GM12874 (cell line): Measurements from ENCODE around the gene GALNTL6.

Experiments used
- TF ChIP-seq, protein P1 (sequence below): IDR thresholded peaks from 2 replicates; pipeline ENCODE4 v1.5.1; 2011; ENCODE audit warnings: low read depth, mild to moderate bottlenecking, control low read depth, low read length, moderate library complexity; ENCODE audit not compliant: insufficient read depth

Gene GALNTL6

DNA sequence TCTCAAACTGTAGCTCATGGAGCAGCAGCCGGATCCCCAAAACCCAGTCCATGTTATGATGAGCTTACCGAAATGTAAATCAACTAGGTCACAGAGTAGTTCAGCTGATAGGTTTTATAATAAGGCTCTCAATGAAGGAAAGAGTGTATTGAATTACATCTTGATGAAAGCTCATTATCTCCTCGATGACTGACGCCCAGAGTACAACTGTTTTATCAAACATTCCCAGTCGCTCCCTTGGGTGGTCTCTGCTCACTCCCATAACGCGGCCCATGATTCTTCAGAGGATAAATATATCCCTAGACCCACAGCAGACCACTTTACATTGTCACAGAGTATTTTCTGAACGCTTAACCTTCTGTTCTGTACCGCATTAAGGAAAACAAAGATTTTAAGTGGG lies 903.1 kb downstream of the GALNTL6 start:
- TF ChIP-seq, protein P1, sequence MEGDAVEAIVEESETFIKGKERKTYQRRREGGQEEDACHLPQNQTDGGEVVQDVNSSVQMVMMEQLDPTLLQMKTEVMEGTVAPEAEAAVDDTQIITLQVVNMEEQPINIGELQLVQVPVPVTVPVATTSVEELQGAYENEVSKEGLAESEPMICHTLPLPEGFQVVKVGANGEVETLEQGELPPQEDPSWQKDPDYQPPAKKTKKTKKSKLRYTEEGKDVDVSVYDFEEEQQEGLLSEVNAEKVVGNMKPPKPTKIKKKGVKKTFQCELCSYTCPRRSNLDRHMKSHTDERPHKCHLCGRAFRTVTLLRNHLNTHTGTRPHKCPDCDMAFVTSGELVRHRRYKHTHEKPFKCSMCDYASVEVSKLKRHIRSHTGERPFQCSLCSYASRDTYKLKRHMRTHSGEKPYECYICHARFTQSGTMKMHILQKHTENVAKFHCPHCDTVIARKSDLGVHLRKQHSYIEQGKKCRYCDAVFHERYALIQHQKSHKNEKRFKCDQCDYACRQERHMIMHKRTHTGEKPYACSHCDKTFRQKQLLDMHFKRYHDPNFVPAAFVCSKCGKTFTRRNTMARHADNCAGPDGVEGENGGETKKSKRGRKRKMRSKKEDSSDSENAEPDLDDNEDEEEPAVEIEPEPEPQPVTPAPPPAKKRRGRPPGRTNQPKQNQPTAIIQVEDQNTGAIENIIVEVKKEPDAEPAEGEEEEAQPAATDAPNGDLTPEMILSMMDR: no peak

DNA sequence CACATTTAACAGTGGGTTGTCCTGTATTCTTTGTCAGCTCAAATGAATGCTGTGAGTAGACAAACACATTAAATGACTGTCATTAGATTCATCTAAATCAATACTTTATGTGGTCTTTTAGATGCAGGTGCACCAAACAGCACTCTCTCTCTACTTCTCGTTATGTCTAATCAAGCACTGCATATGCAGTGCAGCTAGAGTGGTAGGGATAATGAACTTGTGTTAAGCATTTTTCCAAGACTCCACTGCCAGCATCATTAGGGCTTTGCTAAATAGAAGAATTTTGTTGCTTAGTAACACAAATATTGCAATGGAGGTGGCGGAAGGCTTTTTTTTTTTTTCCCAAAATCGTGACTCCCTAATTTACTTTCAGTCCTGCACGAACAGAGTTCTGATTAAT lies 908.5 kb downstream of the GALNTL6 start:
- TF ChIP-seq, protein P1: no peak

DNA sequence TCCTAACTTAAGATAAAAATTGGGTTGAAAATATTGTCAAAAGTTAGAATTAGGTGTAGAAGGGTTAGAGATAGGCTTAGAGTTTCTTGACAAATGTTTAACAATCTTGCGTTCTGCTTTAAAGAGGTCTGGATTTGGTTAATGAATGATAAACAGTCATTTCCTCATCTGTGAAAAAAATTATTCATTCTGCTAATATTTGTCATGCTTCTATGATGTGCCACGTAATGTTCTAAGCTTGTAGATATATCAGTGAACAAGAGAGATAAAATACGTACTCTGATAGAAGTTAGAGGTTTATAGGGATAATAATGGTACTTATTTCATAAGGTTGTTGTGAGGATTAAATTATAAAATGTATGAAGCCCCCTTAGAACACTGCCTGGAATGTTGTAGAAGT lies 912.4 kb downstream of the GALNTL6 start:
- TF ChIP-seq, protein P1: no peak

DNA sequence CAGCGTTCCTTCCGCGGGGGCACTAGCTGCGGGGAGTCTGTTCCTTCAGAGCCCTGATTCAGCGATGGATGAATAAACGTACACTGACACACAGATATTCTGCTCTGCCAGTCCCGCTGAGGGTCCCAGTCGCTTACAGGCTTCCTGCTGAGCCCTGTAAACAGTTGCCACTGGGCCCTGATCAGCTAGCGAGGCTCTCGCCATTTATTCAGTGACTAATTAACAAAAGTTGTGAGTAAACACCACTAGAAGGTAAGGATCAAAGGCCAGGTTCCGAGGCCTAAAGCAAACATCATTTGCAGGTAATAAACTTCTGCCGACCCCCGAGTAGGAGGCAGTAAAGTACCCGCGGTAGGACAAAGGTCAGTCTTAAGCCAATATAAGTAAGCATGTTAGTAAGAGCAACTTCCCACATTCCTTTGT lies 912.8 kb downstream of the GALNTL6 start:
- TF ChIP-seq, protein P1: no peak

DNA sequence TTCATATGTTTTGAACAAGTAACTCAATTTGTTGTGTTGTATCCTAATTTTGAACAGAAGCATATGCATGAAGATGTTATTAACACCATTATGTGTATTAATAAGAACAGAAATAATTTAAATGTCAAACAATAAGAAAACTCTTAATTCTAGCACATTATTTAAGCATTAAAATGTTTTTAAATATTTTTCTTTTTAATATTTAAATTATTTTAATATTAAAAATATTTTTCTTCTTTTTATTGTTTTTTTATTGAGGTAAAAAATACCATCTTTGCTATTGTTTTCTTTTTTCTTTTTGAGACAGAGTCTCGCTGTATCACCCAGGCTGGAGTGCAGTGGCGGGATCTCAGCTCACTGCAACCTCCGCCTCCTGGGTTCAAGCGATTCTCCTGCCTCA lies 914.4 kb downstream of the GALNTL6 start:
- TF ChIP-seq, protein P1: no peak

DNA sequence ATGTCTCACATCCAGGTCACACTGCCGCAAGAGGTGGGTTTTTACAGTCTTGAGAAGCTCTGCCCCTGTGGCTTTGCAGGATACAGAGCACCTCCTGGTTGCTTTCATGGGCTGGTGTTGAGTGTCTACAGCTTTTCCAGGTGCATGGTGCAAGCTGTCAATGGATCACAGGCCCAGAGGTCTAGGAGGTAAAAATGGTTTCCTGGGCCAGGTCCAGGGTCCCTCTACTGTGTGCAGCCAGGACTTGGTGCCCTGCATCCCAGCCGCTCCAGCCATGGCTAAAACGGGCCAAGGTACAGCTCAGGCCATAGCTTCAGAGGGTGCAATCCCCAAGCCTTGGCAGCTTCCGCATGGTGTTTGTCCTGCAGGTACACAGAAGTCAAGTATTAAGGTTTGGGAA lies 921.4 kb downstream of the GALNTL6 start:
- TF ChIP-seq, protein P1: no peak

DNA sequence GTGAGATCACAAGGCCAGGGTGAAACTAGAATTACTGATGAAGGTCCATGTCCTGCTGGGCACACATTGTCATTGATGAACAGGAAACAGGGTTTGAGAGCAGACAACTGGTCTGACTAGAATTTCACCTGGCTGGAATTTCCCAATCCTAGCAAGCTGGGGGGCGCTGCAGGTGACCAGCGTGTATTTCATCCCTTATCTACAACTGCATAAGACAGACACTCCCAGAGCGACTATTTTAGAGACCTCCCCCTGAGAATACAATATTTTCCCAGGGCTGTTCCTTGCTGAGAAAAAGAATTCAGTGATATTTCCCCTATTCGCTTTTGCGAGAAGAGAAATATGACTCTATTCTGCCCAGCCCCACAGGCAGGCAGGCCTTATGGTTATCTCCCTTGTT lies 922.8 kb downstream of the GALNTL6 start:
- TF ChIP-seq, protein P1: no peak

DNA sequence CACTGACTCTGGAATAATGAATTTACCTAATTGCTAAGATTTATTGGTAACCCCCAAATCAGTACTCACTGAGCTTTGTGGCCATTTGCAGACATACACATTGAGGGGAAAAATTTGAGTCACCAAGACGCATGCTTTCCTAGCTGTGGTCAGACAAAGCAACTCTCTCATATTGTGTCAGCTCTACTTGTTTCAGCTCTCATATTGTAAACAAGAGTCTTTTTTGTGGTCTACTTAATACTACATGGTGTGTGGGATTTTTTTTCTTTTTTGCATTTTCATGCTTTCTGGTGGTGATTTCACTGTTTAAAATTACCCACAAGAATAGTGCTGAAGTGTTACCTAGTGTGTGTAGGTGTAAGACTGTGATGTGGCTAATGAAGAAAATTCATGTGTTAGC lies 927.2 kb downstream of the GALNTL6 start:
- TF ChIP-seq, protein P1: no peak
